ENCODE results near the gene KIRREL1.

The KIRREL1 gene

DNA sequence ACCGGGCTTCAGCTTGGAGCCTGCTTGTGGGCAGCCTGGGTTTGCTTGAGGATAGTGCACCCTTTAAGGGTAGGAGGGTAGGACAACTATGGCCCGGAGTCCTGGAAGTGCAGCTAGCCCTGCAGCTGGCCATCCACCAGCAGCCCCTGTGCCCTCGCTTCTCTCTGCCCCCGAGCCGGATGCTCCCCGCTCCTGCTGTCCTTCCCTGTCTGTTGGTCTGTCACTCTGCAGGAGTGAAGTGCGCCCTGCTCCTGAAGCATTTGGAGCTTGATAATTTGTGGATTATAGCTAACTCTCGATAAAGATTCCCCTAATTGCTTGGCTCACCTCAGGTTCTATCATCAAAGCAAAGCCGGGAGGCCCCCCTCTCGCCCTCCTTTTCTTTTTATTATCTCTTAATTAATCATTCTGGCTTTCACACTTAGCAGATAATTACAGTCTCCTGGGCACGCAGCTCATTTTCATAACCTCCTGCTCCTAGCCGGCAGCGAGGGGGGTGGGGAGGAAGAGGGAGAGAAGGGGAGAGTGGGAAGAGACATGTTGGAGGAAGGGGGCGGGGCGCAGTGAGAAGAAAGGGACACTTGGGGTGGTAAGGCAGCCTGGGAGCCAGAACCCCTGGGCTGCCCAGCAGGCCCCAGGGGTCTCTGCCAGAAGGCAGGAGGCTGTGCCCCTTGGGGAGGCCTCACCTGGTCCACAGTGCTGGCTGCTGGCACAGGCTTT is 14.4 kb downstream of the KIRREL1 start:
- Histone ChIP-seq H3K27ac (peak overlapping the region; percentile 87), H3K36me3 (peaks cover 14% of the 10 kb centered on the region), H3K27me3 (ENCODE audit: insufficient read depth, low read depth, severe bottlenecking) (no peaks in the 10 kb centered on the region), H3K4me3 (ENCODE audit: low read depth, low read length) (peak overlapping the region; percentile 0), H3K9me3 (ENCODE audit: severe bottlenecking) (no peaks in the 10 kb centered on the region)
- DNase-seq, result peak; percentile 91
- TF ChIP-seq, protein P1, sequence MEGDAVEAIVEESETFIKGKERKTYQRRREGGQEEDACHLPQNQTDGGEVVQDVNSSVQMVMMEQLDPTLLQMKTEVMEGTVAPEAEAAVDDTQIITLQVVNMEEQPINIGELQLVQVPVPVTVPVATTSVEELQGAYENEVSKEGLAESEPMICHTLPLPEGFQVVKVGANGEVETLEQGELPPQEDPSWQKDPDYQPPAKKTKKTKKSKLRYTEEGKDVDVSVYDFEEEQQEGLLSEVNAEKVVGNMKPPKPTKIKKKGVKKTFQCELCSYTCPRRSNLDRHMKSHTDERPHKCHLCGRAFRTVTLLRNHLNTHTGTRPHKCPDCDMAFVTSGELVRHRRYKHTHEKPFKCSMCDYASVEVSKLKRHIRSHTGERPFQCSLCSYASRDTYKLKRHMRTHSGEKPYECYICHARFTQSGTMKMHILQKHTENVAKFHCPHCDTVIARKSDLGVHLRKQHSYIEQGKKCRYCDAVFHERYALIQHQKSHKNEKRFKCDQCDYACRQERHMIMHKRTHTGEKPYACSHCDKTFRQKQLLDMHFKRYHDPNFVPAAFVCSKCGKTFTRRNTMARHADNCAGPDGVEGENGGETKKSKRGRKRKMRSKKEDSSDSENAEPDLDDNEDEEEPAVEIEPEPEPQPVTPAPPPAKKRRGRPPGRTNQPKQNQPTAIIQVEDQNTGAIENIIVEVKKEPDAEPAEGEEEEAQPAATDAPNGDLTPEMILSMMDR (IDR thresholded peaks at IDR 0.05; ENCODE audit: low read depth, low read length), result no peak

DNA sequence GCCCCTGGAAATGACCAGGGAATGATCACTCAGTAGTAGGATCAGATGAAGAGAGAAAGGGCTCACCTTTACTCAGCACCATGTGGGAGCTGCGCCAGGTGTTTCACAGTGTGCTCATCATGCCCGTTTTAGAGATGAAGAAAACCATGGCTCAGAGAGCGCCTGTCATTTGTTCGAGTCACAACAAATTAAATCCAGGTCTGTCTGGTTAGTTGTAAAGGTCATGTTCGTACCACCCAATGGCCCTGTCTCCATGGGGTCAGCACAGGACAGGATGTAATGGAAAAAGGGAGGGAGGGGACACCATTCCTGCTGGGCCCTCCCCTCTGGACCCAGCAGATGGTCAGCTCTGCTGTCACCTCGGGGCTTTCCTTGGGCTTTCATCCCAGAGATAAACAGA is 15.2 kb downstream of the KIRREL1 start:
- TF ChIP-seq, protein P1 (IDR thresholded peaks at IDR 0.05; ENCODE audit: low read depth, low read length), result no peak
- Histone ChIP-seq H3K27ac (peak overlapping the region; percentile 87), H3K9me3 (ENCODE audit: severe bottlenecking) (no peaks in the 10 kb centered on the region), H3K27me3 (ENCODE audit: insufficient read depth, low read depth, severe bottlenecking) (no peaks in the 10 kb centered on the region), H3K4me3 (ENCODE audit: low read depth, low read length) (peak overlapping the region; percentile 0; the same call in 1 of the 2 replicates), H3K36me3 (peaks cover 9% of the 10 kb centered on the region)
- DNase-seq, result peak; percentile 95

DNA sequence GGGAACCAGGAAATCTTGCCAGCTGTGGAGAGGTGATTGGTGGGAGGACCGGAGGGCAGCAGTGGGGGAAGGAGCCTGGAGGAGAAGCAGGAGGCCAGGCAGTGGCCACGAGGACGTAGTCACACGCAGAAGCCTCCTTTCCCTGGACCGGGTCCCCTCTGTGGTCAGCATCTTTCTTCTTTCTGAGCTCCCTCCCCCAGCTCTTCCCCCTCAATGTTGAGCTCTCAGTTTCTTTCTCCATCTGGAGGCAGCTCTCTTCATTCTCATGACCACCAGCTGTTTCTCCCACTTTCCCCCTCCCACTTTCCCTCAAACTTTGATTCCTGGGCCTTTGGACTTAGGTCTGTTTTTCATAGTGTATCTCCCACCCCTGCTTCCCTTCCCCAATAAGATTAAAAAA is 18.3 kb downstream of the KIRREL1 start:
- Histone ChIP-seq H3K27ac (peak overlapping the region; percentile 87), H3K36me3 (peaks cover 9% of the 10 kb centered on the region), H3K27me3 (ENCODE audit: insufficient read depth, low read depth, severe bottlenecking) (no peaks in the 10 kb centered on the region), H3K4me3 (ENCODE audit: low read depth, low read length) (no peak overlapping the region), H3K9me3 (ENCODE audit: severe bottlenecking) (no peaks in the 10 kb centered on the region)
- TF ChIP-seq, protein P1 (IDR thresholded peaks at IDR 0.05; ENCODE audit: low read depth, low read length), result no peak
- no peak for DNase-seq

DNA sequence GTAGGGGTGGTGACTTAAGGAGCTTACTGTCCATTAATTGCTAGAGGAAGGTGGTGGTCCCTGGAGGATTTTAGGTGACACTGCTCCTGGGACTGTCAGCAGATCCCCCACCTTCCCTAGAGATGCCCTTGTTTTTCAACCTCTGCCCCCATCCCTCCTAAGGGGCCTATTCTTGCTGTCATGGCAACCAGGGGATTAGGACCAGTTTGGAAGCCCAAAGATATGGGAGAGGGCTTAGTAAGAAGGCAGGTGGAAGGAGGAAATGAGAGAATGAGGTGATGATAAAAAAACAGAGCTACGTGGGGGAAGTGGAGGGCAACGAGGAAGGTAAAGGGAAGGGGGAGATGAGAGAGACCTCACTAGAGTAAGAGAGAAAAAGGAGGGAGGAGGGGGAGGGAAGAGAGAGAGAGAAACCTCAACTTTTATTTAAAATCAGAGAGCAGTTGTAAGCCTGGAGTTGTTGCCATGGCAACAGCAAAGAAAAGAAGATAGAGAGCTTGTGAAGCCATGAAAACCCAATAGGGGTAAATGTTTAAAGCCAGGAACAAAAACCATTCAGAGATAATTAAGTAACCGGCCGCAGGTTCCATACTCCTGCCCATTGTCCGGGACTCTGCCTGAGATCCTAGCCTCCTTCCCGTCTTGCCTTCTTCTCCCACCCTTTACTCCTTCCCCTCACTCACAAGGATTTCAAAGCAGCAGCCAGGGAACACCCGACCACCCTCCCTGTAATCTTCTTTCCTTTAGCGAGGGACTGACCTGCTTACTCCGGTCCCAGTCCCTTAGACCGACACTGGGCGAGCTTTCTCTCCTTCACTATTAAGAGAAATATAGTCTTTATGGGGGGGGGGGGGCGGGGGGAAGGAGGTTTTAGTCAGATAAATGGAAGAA is 20.6 kb downstream of the KIRREL1 start:
- Histone ChIP-seq H3K27ac (peak overlapping the region; percentile 68), H3K36me3 (peaks cover 9% of the 10 kb centered on the region), H3K4me3 (ENCODE audit: low read depth, low read length) (peak overlapping the region; percentile 38), H3K27me3 (ENCODE audit: insufficient read depth, low read depth, severe bottlenecking) (no peaks in the 10 kb centered on the region), H3K9me3 (ENCODE audit: severe bottlenecking) (no peaks in the 10 kb centered on the region)
- TF ChIP-seq, protein P1 (IDR thresholded peaks at IDR 0.05; ENCODE audit: low read depth, low read length), result no peak
- peak; percentile 57 for DNase-seq

DNA sequence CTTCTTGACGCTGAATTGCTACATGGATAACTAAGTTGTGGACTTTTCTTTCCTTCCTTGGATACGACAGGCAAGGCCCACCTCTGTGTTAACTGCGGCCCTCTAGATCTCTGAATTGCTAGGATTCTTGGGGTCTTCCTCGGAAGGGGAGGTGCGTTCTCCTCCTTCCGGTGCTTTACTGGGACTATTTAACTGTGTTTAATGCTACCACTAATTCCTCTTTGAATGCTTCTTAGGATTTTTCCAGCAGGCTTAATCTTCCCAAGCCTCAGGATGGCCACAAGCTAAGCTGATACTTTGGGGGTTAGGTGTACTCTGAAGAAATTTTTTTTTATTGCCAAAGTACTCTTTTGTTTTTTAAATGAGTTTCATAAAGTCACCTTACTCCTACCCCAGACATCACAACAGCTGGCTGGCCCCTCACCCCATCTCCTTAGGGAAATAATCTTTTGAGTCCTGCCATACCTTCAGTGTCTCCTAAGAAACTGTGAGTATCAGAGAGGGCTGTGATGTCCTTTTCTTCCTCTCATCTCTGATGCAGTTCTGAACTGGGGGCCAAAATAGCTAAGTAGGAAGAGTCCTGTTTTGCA is 21.4 kb downstream of the KIRREL1 start:
- peak overlapping the region; percentile 68 for H3K27ac ChIP-seq
- TF ChIP-seq, protein P1 (IDR thresholded peaks at IDR 0.05; ENCODE audit: low read depth, low read length), result no peak
- no peaks in the 10 kb centered on the region for H3K9me3 ChIP-seq (ENCODE audit: severe bottlenecking)
- peak; percentile 64 for DNase-seq
- H3K36me3 ChIP-seq, result peaks cover 5% of the 10 kb centered on the region
- H3K4me3 ChIP-seq (ENCODE audit: low read depth, low read length), result peak overlapping the region; percentile 38
- no peaks in the 10 kb centered on the region for H3K27me3 ChIP-seq (ENCODE audit: insufficient read depth, low read depth, severe bottlenecking)

Data from WERI-Rb-1 (cell line).